GM18907 (cell line): ENCODE data around the gene NT5M.

ENCODE experiments used
- ATAC-seq: cut with Tn5 transposase; IDR thresholded peaks from one replicate; pipeline ENCODE4 v1.9.1; 2021; ENCODE audit warnings: mild to moderate bottlenecking, moderate library complexity; ENCODE audit not compliant: unreplicated experiment

Gene NT5M

GRCh38 chr17:17387498-17388362 is 84.6 kb downstream of the NT5M start:
- no peak for ATAC-seq

GRCh38 chr17:17388657-17389496 is 85.7 kb downstream of the NT5M start:
- ATAC-seq, result no peak

GRCh38 chr17:17391668-17392370 is 88.6 kb downstream of the NT5M start:
- ATAC-seq, result no peak

GRCh38 chr17:17393976-17394375 is 90.8 kb downstream of the NT5M start:
- ATAC-seq, result no peak

GRCh38 chr17:17394494-17394893 is 91.3 kb downstream of the NT5M start:
- no peak for ATAC-seq

- no peak for ATAC-seq
These were observed 92.2 kb downstream of the NT5M start for GRCh38 chr17:17395246-17395802.

- ATAC-seq, result no peak
These were observed 92.7 kb downstream of the NT5M start for GRCh38 chr17:17395885-17396284.
